NK-92 treated with Interleukin-12 subunit alpha and Interleukin-12 subunit beta, amount 100 ng/mL, for 24 hours (cell line): Measurements from ENCODE around the gene ZFAND3.
"Not testable (repeated sequence)": the region's sequence is repeated elsewhere in the genome, so short reads cannot be mapped to it uniquely, and the experiment has no call there.

ENCODE experiments used
- DNase-seq: peaks from one replicate; lab custom pipeline; 2025; lab: John Stamatoyannopoulos, UW

Gene ZFAND3

GRCh38 chr6:37865504-37865903 is 46.0 kb downstream of the ZFAND3 start:
- DNase-seq = no peak

GRCh38 chr6:37866590-37867507 is 47.3 kb downstream of the ZFAND3 start:
- DNase-seq = no peak

GRCh38 chr6:37867756-37868446 is 48.4 kb downstream of the ZFAND3 start:
- DNase-seq = no peak

- no peak for DNase-seq
These were observed 48.9 kb downstream of the ZFAND3 start for GRCh38 chr6:37868447-37868825.

GRCh38 chr6:37871616-37872372 is 52.3 kb downstream of the ZFAND3 start:
- DNase-seq = no peak

- DNase-seq = no peak
These were observed 52.8 kb downstream of the ZFAND3 start for GRCh38 chr6:37872373-37872745.

GRCh38 chr6:37874726-37875125 is 55.2 kb downstream of the ZFAND3 start:
- no peak for DNase-seq

GRCh38 chr6:37875561-37876309 is 56.2 kb downstream of the ZFAND3 start:
- no peak for DNase-seq

- no peak for DNase-seq
These were observed 57.3 kb downstream of the ZFAND3 start for GRCh38 chr6:37876843-37877242.

- DNase-seq = no peak
These were observed 58.0 kb downstream of the ZFAND3 start for GRCh38 chr6:37877373-37878149.

- DNase-seq = no peak
These were observed 58.7 kb downstream of the ZFAND3 start for GRCh38 chr6:37878150-37878710.

- not testable (repeated sequence) for DNase-seq
These were observed 61.1 kb downstream of the ZFAND3 start for GRCh38 chr6:37880602-37881001.

GRCh38 chr6:37882292-37882691 is 62.8 kb downstream of the ZFAND3 start:
- DNase-seq = no peak

GRCh38 chr6:37882724-37883413 is 63.3 kb downstream of the ZFAND3 start:
- DNase-seq = no peak

GRCh38 chr6:37884548-37884947 is 65.0 kb downstream of the ZFAND3 start:
- no peak for DNase-seq

GRCh38 chr6:37889051-37889450 is 69.5 kb downstream of the ZFAND3 start:
- DNase-seq = no peak

GRCh38 chr6:37889486-37889885 is 70.0 kb downstream of the ZFAND3 start:
- no peak for DNase-seq

GRCh38 chr6:37891072-37891471 is 71.5 kb downstream of the ZFAND3 start:
- no peak for DNase-seq

GRCh38 chr6:37893257-37893656 is 73.7 kb downstream of the ZFAND3 start:
- no peak for DNase-seq

GRCh38 chr6:37893734-37894133 is 74.2 kb downstream of the ZFAND3 start:
- DNase-seq = not testable (repeated sequence)
